Activated CD8-positive, alpha-beta T cell treated with anti-CD3 and anti-CD28 coated beads, Interleukin-2, amount 10 ng/mL, durations not matched to agents 7 days and 5 days (primary cell): Measurements from ENCODE around the gene CCDC110. TPM values are rescaled to one million over a fixed set of nuclear protein-coding genes. Genes with fewer than 3 reads are reported as not detected.

ENCODE experiments used
- ATAC-seq: fragments of 150-1000 bp; cut with Tn5 transposase; one replicate; pipeline ENCODE4 v1.10.0; 2021; ENCODE audit warnings: moderate library complexity
- CTCF ChIA-PET: fragments of 350-600 bp; sonication (Branson Sonifier 250); formaldehyde crosslinking; loops from one replicate; lab custom pipeline; 2021; ENCODE audit warnings: antibody characterized with exemption; lab: Charles Lee
- POLR2A ChIA-PET: fragments of 350-600 bp; sonication (Branson Sonifier 250); formaldehyde crosslinking; loops from one replicate; lab custom pipeline; 2021; ENCODE audit warnings: antibody characterized with exemption; lab: Charles Lee
- DNase-seq: peaks from one replicate; pipeline ENCODE4 v3.0.0-alpha.2; 2020
- H3K27ac Mint-ChIP-seq: one replicate; pipeline ENCODE4 v1.8.0; 2021; ENCODE audit warnings: mild to moderate bottlenecking, mixed read lengths
- H3K27me3 Mint-ChIP-seq: one replicate; pipeline ENCODE4 v1.8.0; 2021; ENCODE audit warnings: low read depth, mixed read lengths
- H3K36me3 Mint-ChIP-seq: one replicate; pipeline ENCODE4 v1.8.0; 2021; ENCODE audit warnings: low read depth, mixed read lengths
- H3K4me1 Mint-ChIP-seq: one replicate; pipeline ENCODE4 v1.8.0; 2021; ENCODE audit warnings: low read depth, mixed read lengths
- H3K4me3 Mint-ChIP-seq: one replicate; pipeline ENCODE4 v1.8.0; 2021; ENCODE audit warnings: mild to moderate bottlenecking, mixed read lengths
- H3K9me3 Mint-ChIP-seq: one replicate; pipeline ENCODE4 v1.8.0; 2022; ENCODE audit warnings: mixed read lengths; ENCODE audit not compliant: insufficient read depth
- total RNA-seq, 2 experiments: library from RNA; stranded (reverse); gene quantifications; one replicate each; pipeline ENCODE4 v1.2.3, GENCODE V29; 2021

Gene CCDC110
- total RNA-seq, 2 experiments from 2014 or later: not detected

GRCh38 chr4:185504098-185505047 is 32.8 kb upstream of the CCDC110 start:
- CTCF ChIA-PET: no interaction called here
- H3K4me1 Mint-ChIP-seq: no peaks in the 10 kb centered on the region
- H3K4me3 Mint-ChIP-seq: no peak overlapping the region
- ATAC-seq (no peak), DNase-seq (no peak)
- H3K36me3 Mint-ChIP-seq: no peaks in the 10 kb centered on the region
- POLR2A ChIA-PET: no interaction called here
- H3K9me3 Mint-ChIP-seq: no peaks in the 10 kb centered on the region
- H3K27ac Mint-ChIP-seq: no peak overlapping the region
- peaks cover 34% of the 10 kb centered on the region for H3K27me3 Mint-ChIP-seq

- DNase-seq (no peak), ATAC-seq (no peak)
- no peaks in the 10 kb centered on the region for H3K9me3 Mint-ChIP-seq
- H3K4me3 Mint-ChIP-seq: no peak overlapping the region
- peaks cover 22% of the 10 kb centered on the region for H3K27me3 Mint-ChIP-seq
- CTCF ChIA-PET: no interaction called here
- no peaks in the 10 kb centered on the region for H3K36me3 Mint-ChIP-seq
- H3K27ac Mint-ChIP-seq: no peak overlapping the region
- POLR2A ChIA-PET: no interaction called here
- H3K4me1 Mint-ChIP-seq: no peaks in the 10 kb centered on the region
Observed at GRCh38 chr4:185502386-185502785, 30.9 kb upstream of the CCDC110 start.

GRCh38 chr4:185500576-185500975 is 29.0 kb upstream of the CCDC110 start:
- ATAC-seq: no peak
- POLR2A ChIA-PET: no interaction called here
- H3K4me3 Mint-ChIP-seq: no peak overlapping the region
- H3K27ac Mint-ChIP-seq: no peak overlapping the region
- no peaks in the 10 kb centered on the region for H3K36me3 Mint-ChIP-seq
- no peaks in the 10 kb centered on the region for H3K9me3 Mint-ChIP-seq
- peaks cover 10% of the 10 kb centered on the region for H3K27me3 Mint-ChIP-seq
- no peak for DNase-seq
- no peaks in the 10 kb centered on the region for H3K4me1 Mint-ChIP-seq
- CTCF ChIA-PET: no interaction called here

- no peaks in the 10 kb centered on the region for H3K36me3 Mint-ChIP-seq
- no peak overlapping the region for H3K4me3 Mint-ChIP-seq
- H3K27ac Mint-ChIP-seq: no peak overlapping the region
- ChIA-PET POLR2A (interaction anchor here (0.5 kb wide), 1 partner anchor 105 kb away, joined by 3 read pairs; no protein-coding TSS in a partner anchor), CTCF (no interaction called here)
- peaks cover 8% of the 10 kb centered on the region for H3K27me3 Mint-ChIP-seq
- DNase-seq: no peak
- no peaks in the 10 kb centered on the region for H3K4me1 Mint-ChIP-seq
- no peaks in the 10 kb centered on the region for H3K9me3 Mint-ChIP-seq
- ATAC-seq: no peak
Observed at GRCh38 chr4:185500035-185500434, 28.5 kb upstream of the CCDC110 start.

GRCh38 chr4:185488650-185489049 is 17.1 kb upstream of the CCDC110 start:
- no peak overlapping the region for H3K4me3 Mint-ChIP-seq
- ChIA-PET POLR2A (no interaction called here), CTCF (no interaction called here)
- no peak for ATAC-seq
- H3K27ac Mint-ChIP-seq: no peak overlapping the region
- H3K9me3 Mint-ChIP-seq: peaks cover 13% of the 10 kb centered on the region
- no peaks in the 10 kb centered on the region for H3K4me1 Mint-ChIP-seq
- H3K27me3 Mint-ChIP-seq: peaks cover 10% of the 10 kb centered on the region
- H3K36me3 Mint-ChIP-seq: no peaks in the 10 kb centered on the region
- no peak for DNase-seq

GRCh38 chr4:185481401-185481800 is 9.9 kb upstream of the CCDC110 start:
- Mint-ChIP-seq H3K27ac (no peak overlapping the region), H3K4me3 (no peak overlapping the region), H3K36me3 (no peaks in the 10 kb centered on the region), H3K9me3 (no peaks in the 10 kb centered on the region), H3K4me1 (no peaks in the 10 kb centered on the region), H3K27me3 (peaks cover 39% of the 10 kb centered on the region)
- DNase-seq (no peak), ATAC-seq (no peak)
- ChIA-PET CTCF (interaction anchor here (1.8 kb wide), 1 partner anchor 116 kb away, joined by 6 read pairs; no protein-coding TSS in a partner anchor), POLR2A (no interaction called here)

GRCh38 chr4:185480016-185480732 is 8.6 kb upstream of the CCDC110 start:
- no peaks in the 10 kb centered on the region for H3K4me1 Mint-ChIP-seq
- ChIA-PET POLR2A (no interaction called here), CTCF (interaction anchor here (0.6 to 1.8 kb wide), 2 partner anchors 33 to 118 kb away, joined by 3 to 6 read pairs; no protein-coding TSS in a partner anchor)
- no peaks in the 10 kb centered on the region for H3K36me3 Mint-ChIP-seq
- ATAC-seq (no peak), DNase-seq (no peak)
- peaks cover 36% of the 10 kb centered on the region for H3K27me3 Mint-ChIP-seq
- H3K4me3 Mint-ChIP-seq: no peak overlapping the region
- H3K27ac Mint-ChIP-seq: no peak overlapping the region
- H3K9me3 Mint-ChIP-seq: no peaks in the 10 kb centered on the region

GRCh38 chr4:185479507-185479971 is 8.0 kb upstream of the CCDC110 start:
- no peak for DNase-seq
- no peak for ATAC-seq
- Mint-ChIP-seq H3K36me3 (no peaks in the 10 kb centered on the region), H3K9me3 (no peaks in the 10 kb centered on the region), H3K27ac (no peak overlapping the region), H3K27me3 (peaks cover 35% of the 10 kb centered on the region), H3K4me1 (no peaks in the 10 kb centered on the region), H3K4me3 (no peak overlapping the region)
- POLR2A ChIA-PET: no interaction called here
- CTCF ChIA-PET: interaction anchor here (0.8 to 1.8 kb wide), 2 partner anchors 118 kb away, joined by 3 to 6 read pairs; no protein-coding TSS in a partner anchor

GRCh38 chr4:185473247-185473646 is 1.7 kb upstream of the CCDC110 start:
- Mint-ChIP-seq H3K27ac (no peak overlapping the region), H3K36me3 (no peaks in the 10 kb centered on the region), H3K4me3 (no peak overlapping the region), H3K4me1 (peaks cover 8% of the 10 kb centered on the region), H3K9me3 (no peaks in the 10 kb centered on the region), H3K27me3 (peaks cover 33% of the 10 kb centered on the region)
- DNase-seq (no peak), ATAC-seq (no peak)
- POLR2A ChIA-PET: no interaction called here
- CTCF ChIA-PET: interaction anchor here (1.0 to 2.3 kb wide), 2 partner anchors 125 to 565 kb away, joined by 3 to 8 read pairs; no protein-coding TSS in a partner anchor

- peak overlapping the region; percentile 36 for H3K27ac Mint-ChIP-seq
- ChIA-PET POLR2A (no interaction called here), CTCF (interaction anchor here (0.6 to 2.3 kb wide), 3 partner anchors 126 to 665 kb away, joined by 3 to 8 read pairs (median 3); no protein-coding TSS in a partner anchor)
- DNase-seq (no peak), ATAC-seq (no peak)
- H3K9me3 Mint-ChIP-seq: no peaks in the 10 kb centered on the region
- peak overlapping the region; percentile 73 for H3K4me3 Mint-ChIP-seq
- no peaks in the 10 kb centered on the region for H3K36me3 Mint-ChIP-seq
- peaks cover 8% of the 10 kb centered on the region for H3K4me1 Mint-ChIP-seq
- peaks cover 36% of the 10 kb centered on the region for H3K27me3 Mint-ChIP-seq
Observed at GRCh38 chr4:185472103-185472542, 590 bp upstream of the CCDC110 start.

GRCh38 chr4:185470501-185471195 is 885 bp downstream of the CCDC110 start:
- Mint-ChIP-seq H3K4me3 (peak overlapping the region; percentile 73), H3K27ac (no peak overlapping the region), H3K4me1 (peaks cover 8% of the 10 kb centered on the region), H3K27me3 (peaks cover 43% of the 10 kb centered on the region), H3K9me3 (no peaks in the 10 kb centered on the region), H3K36me3 (no peaks in the 10 kb centered on the region)
- ChIA-PET CTCF (interaction anchor here (1.3 kb wide), 1 partner anchor 567 kb away, joined by 3 read pairs; no protein-coding TSS in a partner anchor), POLR2A (no interaction called here)
- peak; percentile 37 for ATAC-seq
- no peak for DNase-seq
